GM18505 (cell line): ENCODE measurements around the gene BMP8B.

ENCODE experiments used
- ATAC-seq: cut with Tn5 transposase; IDR thresholded peaks from one replicate; pipeline ENCODE4 v1.9.1; 2021; ENCODE audit not compliant: unreplicated experiment
- POLR2A ChIP-seq: IDR thresholded peaks from 4 replicates; pipeline ENCODE4 v1.6.1; 2011; ENCODE audit warnings: borderline replicate concordance; ENCODE audit not compliant: insufficient read depth, insufficient read length; ENCODE audit errors: extremely low read depth

Gene BMP8B

DNA sequence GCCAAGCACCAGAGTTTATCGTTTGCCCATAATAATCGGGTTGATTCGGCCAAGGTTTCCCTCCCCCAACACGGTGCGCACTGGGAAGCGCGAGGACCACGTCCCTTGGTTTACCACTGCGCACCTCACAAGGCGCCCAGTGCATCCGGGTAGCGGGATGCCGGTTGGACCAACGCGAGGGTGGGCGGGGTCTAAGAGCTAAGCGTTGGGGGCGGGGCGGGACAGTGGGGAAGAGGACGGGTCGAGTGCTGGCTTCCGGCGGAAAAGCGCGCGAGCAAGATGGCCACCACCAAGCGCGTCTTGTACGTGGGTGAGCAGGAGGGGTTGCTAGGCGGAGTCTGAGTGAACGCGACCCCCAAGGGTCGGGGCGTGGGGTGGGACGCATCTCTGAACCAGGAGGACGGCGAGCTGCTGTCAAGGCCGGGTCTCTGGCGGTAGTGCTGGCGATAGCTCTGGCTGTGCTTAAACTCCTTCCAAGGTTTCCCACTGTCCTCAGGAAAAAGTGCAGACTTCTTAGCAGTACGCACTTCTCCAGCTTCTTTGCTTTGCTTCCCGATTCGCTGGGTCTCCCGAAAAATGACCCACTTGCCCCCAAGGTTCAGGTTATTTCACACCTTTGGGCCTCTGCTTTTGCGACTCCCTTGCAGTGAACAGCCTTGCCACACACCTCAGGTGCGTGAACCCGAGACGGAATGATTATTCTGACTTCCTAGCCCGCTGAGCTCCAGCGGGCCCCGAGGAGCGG is 49.9 kb downstream of the BMP8B start, which contains the start of gene PPIE:
TSS of gene PPIE (plus strand) at position 261 of the 745 bp plus-strand sequence. CDS start at position 280, 19 bp downstream.
- peak; percentile 88 for TF ChIP-seq POLR2A
- peak; percentile 82 for ATAC-seq

DNA sequence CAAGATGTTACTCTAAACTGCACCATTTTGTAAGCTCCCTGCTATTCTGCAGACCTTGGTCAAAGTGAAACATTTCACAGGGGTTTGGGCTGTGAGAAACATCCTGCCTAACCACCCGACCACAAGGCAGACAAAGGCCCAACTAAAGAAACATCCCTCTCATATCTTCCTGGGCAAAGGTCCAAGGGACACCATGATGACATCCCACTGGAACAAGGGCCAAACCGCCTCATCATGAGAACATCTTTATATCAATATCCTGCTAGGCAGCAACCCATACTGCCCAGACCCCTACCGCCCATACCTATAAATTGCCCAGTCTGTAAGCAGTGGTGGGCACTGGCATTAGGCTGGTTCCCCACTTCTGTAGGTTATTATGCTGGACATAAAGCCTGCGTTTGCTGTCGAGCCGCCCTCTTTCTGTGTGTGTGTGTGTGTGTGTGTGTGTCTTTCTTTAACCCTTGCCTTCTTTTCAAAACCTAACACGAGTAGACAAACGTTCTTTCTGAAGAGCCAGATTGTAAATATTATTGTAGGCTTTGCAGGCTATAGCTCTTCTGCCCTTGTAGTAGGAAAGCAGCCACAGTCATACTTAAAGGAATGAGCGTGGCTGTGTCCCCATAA is 51.0 kb downstream of the BMP8B start:
- TF ChIP-seq POLR2A: no peak
- ATAC-seq: no peak

- ATAC-seq: no peak
- TF ChIP-seq POLR2A: no peak
These were observed 52.9 kb downstream of the BMP8B start for GRCh38 chr1:39735731-39736130.

DNA sequence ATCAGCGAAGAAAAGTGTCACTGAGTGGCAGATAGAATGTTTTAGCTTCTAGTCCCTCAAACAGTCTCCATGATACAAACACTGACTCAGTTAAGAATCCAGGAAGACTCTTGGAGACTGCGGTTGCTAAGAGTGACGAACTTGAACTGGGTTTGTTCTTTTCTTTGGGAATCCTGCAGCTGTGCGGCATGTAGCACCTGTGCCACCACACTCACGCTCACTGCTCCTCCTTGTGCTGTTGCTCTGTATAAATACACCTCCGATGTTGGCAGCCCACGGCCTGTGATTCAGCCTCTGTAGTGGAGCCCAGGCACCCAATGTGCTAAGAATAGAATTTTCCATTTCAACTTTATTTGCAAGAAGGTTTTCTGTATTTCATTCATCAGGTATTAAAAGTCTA is 55.5 kb downstream of the BMP8B start:
- no peak for ATAC-seq
- no peak for TF ChIP-seq POLR2A

DNA sequence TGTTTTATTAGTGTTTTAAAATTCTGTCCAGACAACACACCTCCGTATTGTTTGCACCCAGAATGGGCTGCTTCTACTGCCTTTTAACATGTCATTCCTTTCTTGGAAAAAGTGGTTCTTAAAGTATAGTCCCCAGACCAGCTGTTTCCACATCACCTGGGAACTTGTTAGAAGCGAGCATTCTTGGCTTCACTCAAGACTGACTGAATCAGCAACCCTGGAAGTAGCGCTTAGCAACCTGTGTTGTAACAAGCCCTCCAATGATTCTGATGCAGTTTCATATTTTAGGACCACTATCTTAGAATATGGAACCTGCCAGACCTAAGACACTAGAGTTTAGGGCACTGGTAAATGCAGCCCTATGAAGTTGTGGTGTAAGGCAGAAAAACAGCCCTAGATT is 55.9 kb downstream of the BMP8B start:
- TF ChIP-seq POLR2A: no peak
- ATAC-seq: no peak

- no peak for TF ChIP-seq POLR2A
- no peak for ATAC-seq
These were observed 58.8 kb downstream of the BMP8B start for GRCh38 chr1:39729842-39730241.

GRCh38 chr1:39729030-39729429 is 59.6 kb downstream of the BMP8B start:
- TF ChIP-seq POLR2A: no peak
- ATAC-seq: no peak

- no peak for TF ChIP-seq POLR2A
- no peak for ATAC-seq
These were observed 60.7 kb downstream of the BMP8B start for GRCh38 chr1:39727932-39728317.

DNA sequence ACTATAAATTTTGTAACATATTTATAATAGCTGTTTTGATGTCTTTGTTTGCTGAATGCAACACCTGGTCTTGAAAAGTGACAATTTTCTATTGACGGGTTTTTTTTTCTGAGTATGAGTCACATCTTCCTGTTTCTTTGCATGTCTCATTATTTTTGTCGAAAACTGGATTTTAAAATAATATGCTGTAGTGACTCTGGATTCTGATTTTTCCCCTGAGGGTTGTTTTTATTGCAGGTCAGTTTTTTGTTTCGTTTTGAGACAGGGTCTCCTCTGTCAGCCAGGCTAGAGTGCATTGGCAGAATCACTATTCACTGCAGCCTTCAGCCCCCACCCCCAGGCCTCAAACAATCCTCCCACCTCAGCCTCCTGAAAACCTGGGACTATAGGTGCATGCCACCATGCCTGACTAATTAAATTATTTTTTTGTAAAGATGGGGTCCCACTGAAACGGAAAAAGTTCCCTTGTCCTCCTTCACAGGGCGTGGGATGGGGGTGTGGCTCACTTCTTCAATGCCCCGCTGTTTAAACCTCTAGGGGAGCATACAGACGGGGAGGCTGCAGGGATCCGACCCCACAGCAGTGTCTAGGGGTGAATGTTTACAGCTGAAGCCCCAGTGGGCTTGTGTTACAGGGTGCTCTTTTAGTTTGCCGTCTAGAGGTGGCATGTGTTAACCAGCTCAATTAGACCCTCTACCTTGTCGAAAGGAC is 61.3 kb downstream of the BMP8B start:
- no peak for TF ChIP-seq POLR2A
- no peak for ATAC-seq

DNA sequence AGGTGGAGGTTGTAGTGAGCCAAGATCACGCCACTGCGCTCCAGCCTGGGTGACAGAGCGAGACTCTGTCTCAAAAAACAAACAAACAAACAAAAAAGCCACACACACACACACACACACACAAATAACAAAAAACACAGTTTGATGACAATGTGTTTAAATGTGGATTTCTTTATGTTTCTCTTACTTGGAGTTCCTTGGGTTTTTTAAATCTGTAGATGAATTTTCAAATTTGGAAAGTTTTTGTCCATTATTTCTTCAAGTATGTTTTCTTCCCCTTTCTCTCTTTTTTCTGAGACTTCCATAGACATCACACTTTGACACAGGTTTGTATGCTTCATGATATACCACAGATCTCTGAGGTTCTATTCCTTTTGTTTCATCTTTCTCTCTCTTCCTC is 62.1 kb downstream of the BMP8B start:
- no peak for ATAC-seq
- TF ChIP-seq POLR2A: no peak

DNA sequence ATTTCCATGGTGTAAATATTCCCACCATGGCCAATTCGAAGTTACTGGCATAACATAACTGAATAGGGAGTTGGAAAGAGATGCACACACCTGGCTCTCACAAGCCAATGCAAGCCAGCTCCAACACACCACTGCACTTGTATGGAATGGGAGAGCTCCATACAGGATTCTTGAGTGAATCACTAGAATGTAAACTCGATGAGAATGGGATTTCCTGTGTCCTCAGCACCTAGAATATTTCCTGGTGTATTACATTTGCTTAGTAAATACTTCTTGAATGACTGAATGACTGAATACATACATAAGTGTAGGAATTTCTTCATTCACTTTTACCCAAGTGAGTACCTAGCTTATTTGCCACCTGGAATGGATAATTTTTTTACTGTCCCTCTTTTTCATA is 66.2 kb downstream of the BMP8B start:
- ATAC-seq: no peak
- TF ChIP-seq POLR2A: no peak

- no peak for TF ChIP-seq POLR2A
- ATAC-seq: no peak
These were observed 67.0 kb downstream of the BMP8B start for GRCh38 chr1:39721664-39722063.

GRCh38 chr1:39720094-39720999 is 68.3 kb downstream of the BMP8B start:
- TF ChIP-seq POLR2A: no peak
- no peak for ATAC-seq
